IgD-negative memory B cell (primary cell): ENCODE results near the gene TCEAL1. TPM values are rescaled to one million over a fixed set of nuclear protein-coding genes. Genes with fewer than 3 reads are reported as not detected.
A peak's percentile ranks its signal among the peaks of the same experiment; 100 is the strongest.
"Not testable (repeated sequence)": the region's sequence is repeated elsewhere in the genome, so short reads cannot be mapped to it uniquely, and the experiment has no call there.

ENCODE experiments used
- H3K27ac Mint-ChIP-seq, 3 donors: one replicate each; pipeline ENCODE4 v1.8.0; 2020 to 2022; ENCODE audit warnings: mild to moderate bottlenecking in 3 of 3, mixed read lengths in 3 of 3, moderate library complexity in 1 of 3
- H3K27me3 Mint-ChIP-seq: one replicate; pipeline ENCODE4 v1.8.0; 2021; ENCODE audit warnings: mixed read lengths
- H3K36me3 Mint-ChIP-seq: one replicate; pipeline ENCODE4 v1.8.0; 2020; ENCODE audit warnings: mild to moderate bottlenecking, mixed read lengths
- H3K4me1 Mint-ChIP-seq, 3 donors: one replicate each; pipeline ENCODE4 v1.8.0; 2020 to 2022; ENCODE audit warnings: mixed read lengths in 3 of 3, mild to moderate bottlenecking in 1 of 3
- H3K4me3 Mint-ChIP-seq, 4 donors: one replicate each; pipeline ENCODE4 v1.8.0; 2020 to 2022; ENCODE audit warnings: mild to moderate bottlenecking in 4 of 4, mixed read lengths in 4 of 4, moderate library complexity in 3 of 4
- H3K9me3 Mint-ChIP-seq, 3 donors: one replicate each; pipeline ENCODE4 v1.8.0; 2020 to 2021; ENCODE audit warnings: mixed read lengths in 3 of 3, mild to moderate bottlenecking in 1 of 3
- polyA plus RNA-seq: library from polyadenylated mRNA; unstranded; fragments of 300-500 nt; fragmentation: Illumina TruSeq; gene quantifications from one replicate; pipeline ENCODE4 v1.2.3, GENCODE V29; 2021

Gene TCEAL1
- polyA plus RNA-seq, 1 donor from 2014 or later: 22.3 TPM

- H3K36me3 Mint-ChIP-seq: no peaks in the 10 kb centered on the region
- H3K4me3 Mint-ChIP-seq: no peak overlapping the region
- no peaks in the 10 kb centered on the region for H3K27me3 Mint-ChIP-seq
- no peak overlapping the region for H3K27ac Mint-ChIP-seq
- no peaks in the 10 kb centered on the region for H3K4me1 Mint-ChIP-seq
- peaks cover 0 to 3% (median 0%) of the 10 kb centered on the region in 3 donors for H3K9me3 Mint-ChIP-seq
Measured at GRCh38 chrX:103615781-103616371, 12.9 kb upstream of the TCEAL1 start.

GRCh38 chrX:103616676-103617186 is 12.0 kb upstream of the TCEAL1 start:
- no peaks in the 10 kb centered on the region for H3K27me3 Mint-ChIP-seq
- H3K27ac Mint-ChIP-seq: no peak overlapping the region
- no peak overlapping the region for H3K4me3 Mint-ChIP-seq
- H3K36me3 Mint-ChIP-seq: no peaks in the 10 kb centered on the region
- H3K4me1 Mint-ChIP-seq: no peaks in the 10 kb centered on the region
- peaks cover 0 to 3% (median 0%) of the 10 kb centered on the region in 3 donors for H3K9me3 Mint-ChIP-seq

- H3K4me3 Mint-ChIP-seq: no peak overlapping the region
- peaks cover 0 to 4% (median 0%) of the 10 kb centered on the region in 3 donors for H3K9me3 Mint-ChIP-seq
- no peaks in the 10 kb centered on the region for H3K36me3 Mint-ChIP-seq
- no peak overlapping the region for H3K27ac Mint-ChIP-seq
- peaks cover 1% of the 10 kb centered on the region for H3K27me3 Mint-ChIP-seq
- H3K4me1 Mint-ChIP-seq: peaks cover 5 to 9% (median 7%) of the 10 kb centered on the region in 3 donors
Measured at GRCh38 chrX:103624111-103624510, 4.7 kb upstream of the TCEAL1 start.

GRCh38 chrX:103626855-103627254 is 1.9 kb upstream of the TCEAL1 start:
- Mint-ChIP-seq H3K4me3 (peak overlapping the region in 1 of 4 donors; percentile 58), H3K27me3 (peaks cover 1% of the 10 kb centered on the region), H3K9me3 (peaks cover 0 to 4% (median 0%) of the 10 kb centered on the region in 3 donors), H3K27ac (no peak overlapping the region), H3K36me3 (no peaks in the 10 kb centered on the region), H3K4me1 (peaks cover 8 to 9% (median 9%) of the 10 kb centered on the region in 3 donors)

GRCh38 chrX:103629318-103630170 is 769 bp downstream of the TCEAL1 start:
- Mint-ChIP-seq H3K4me3 (peak overlapping the region; percentile 78 to 96 (median 92)), H3K27ac (peak overlapping the region; percentile 54 to 92 (median 71)), H3K36me3 (no peaks in the 10 kb centered on the region), H3K27me3 (peaks cover 1% of the 10 kb centered on the region), H3K4me1 (peaks cover 8 to 9% (median 9%) of the 10 kb centered on the region in 3 donors), H3K9me3 (peaks cover 0 to 4% (median 0%) of the 10 kb centered on the region in 3 donors)

- peak overlapping the region in 2 of 3 donors; percentile 54 to 92 for H3K27ac Mint-ChIP-seq
- H3K27me3 Mint-ChIP-seq: peaks cover 1% of the 10 kb centered on the region
- H3K4me1 Mint-ChIP-seq: peaks cover 8 to 9% (median 9%) of the 10 kb centered on the region in 3 donors
- peak overlapping the region in 3 of 4 donors; percentile 78 to 96 (median 91) for H3K4me3 Mint-ChIP-seq
- H3K36me3 Mint-ChIP-seq: no peaks in the 10 kb centered on the region
- H3K9me3 Mint-ChIP-seq: peaks cover 0 to 4% (median 0%) of the 10 kb centered on the region in 3 donors
Measured at GRCh38 chrX:103630171-103630511, 1.4 kb downstream of the TCEAL1 start.

- H3K9me3 Mint-ChIP-seq: peaks cover 0 to 4% (median 0%) of the 10 kb centered on the region in 3 donors
- peak overlapping the region in 1 of 4 donors; percentile 47 for H3K4me3 Mint-ChIP-seq
- no peaks in the 10 kb centered on the region for H3K36me3 Mint-ChIP-seq
- H3K27ac Mint-ChIP-seq: no peak overlapping the region
- peaks cover 5 to 9% (median 9%) of the 10 kb centered on the region in 3 donors for H3K4me1 Mint-ChIP-seq
- peaks cover 1% of the 10 kb centered on the region for H3K27me3 Mint-ChIP-seq
Measured at GRCh38 chrX:103631145-103631544, 2.4 kb downstream of the TCEAL1 start.

- Mint-ChIP-seq H3K36me3 (no peaks in the 10 kb centered on the region), H3K4me3 (no peak overlapping the region), H3K4me1 (no peaks in the 10 kb centered on the region), H3K27me3 (peaks cover 1% of the 10 kb centered on the region), H3K27ac (no peak overlapping the region), H3K9me3 (no peaks in the 10 kb centered on the region)
Measured at GRCh38 chrX:103635436-103635835, 6.7 kb downstream of the TCEAL1 start.

- Mint-ChIP-seq H3K9me3 (no peaks in the 10 kb centered on the region), H3K4me1 (no peaks in the 10 kb centered on the region), H3K4me3 (no peak overlapping the region), H3K27me3 (peaks cover 6% of the 10 kb centered on the region), H3K36me3 (no peaks in the 10 kb centered on the region), H3K27ac (no peak overlapping the region)
Measured at GRCh38 chrX:103637604-103638338, 9.0 kb downstream of the TCEAL1 start.

GRCh38 chrX:103638479-103639346 is 9.9 kb downstream of the TCEAL1 start:
- not testable (repeated sequence) for H3K36me3 Mint-ChIP-seq, H3K4me1 Mint-ChIP-seq, H3K27ac Mint-ChIP-seq, H3K9me3 Mint-ChIP-seq, H3K27me3 Mint-ChIP-seq, H3K4me3 Mint-ChIP-seq

- no peaks in the 10 kb centered on the region for H3K4me1 Mint-ChIP-seq
Measured at GRCh38 chrX:103640401-103641155, 11.8 kb downstream of the TCEAL1 start.

GRCh38 chrX:103644125-103644524 is 15.3 kb downstream of the TCEAL1 start:
- H3K27me3 Mint-ChIP-seq: peaks cover 11% of the 10 kb centered on the region
- no peaks in the 10 kb centered on the region for H3K36me3 Mint-ChIP-seq
- H3K4me3 Mint-ChIP-seq: no peak overlapping the region
- H3K4me1 Mint-ChIP-seq: no peaks in the 10 kb centered on the region
- H3K9me3 Mint-ChIP-seq: peaks cover 0 to 5% (median 0%) of the 10 kb centered on the region in 3 donors
- no peak overlapping the region for H3K27ac Mint-ChIP-seq

More at GRCh38 chrX:103640401-103641155, 11.8 kb downstream of the TCEAL1 start:
- Mint-ChIP-seq H3K4me3 (no peak overlapping the region), H3K27ac (peak overlapping the region in 1 of 3 donors; percentile 57), H3K36me3 (no peaks in the 10 kb centered on the region), H3K27me3 (peaks cover 9% of the 10 kb centered on the region), H3K9me3 (no peaks in the 10 kb centered on the region)

GRCh38 chrX:103647630-103648029 is 18.9 kb downstream of the TCEAL1 start:
- H3K27ac Mint-ChIP-seq: no peak overlapping the region
- no peaks in the 10 kb centered on the region for H3K36me3 Mint-ChIP-seq
- H3K9me3 Mint-ChIP-seq: peaks cover 0 to 5% (median 0%) of the 10 kb centered on the region in 3 donors
- H3K4me3 Mint-ChIP-seq: no peak overlapping the region
- H3K4me1 Mint-ChIP-seq: no peaks in the 10 kb centered on the region
- peaks cover 6% of the 10 kb centered on the region for H3K27me3 Mint-ChIP-seq
